ENCODE results near the gene GRIK3. TPM values are rescaled to one million over a fixed set of nuclear protein-coding genes. Genes with fewer than 3 reads are reported as not detected.

GRIK3 gene
- polyA plus RNA-seq, 1 donor (not counting 4 experiments of a cell fraction or from before 2014, with no cell fraction given) = not detected

DNA sequence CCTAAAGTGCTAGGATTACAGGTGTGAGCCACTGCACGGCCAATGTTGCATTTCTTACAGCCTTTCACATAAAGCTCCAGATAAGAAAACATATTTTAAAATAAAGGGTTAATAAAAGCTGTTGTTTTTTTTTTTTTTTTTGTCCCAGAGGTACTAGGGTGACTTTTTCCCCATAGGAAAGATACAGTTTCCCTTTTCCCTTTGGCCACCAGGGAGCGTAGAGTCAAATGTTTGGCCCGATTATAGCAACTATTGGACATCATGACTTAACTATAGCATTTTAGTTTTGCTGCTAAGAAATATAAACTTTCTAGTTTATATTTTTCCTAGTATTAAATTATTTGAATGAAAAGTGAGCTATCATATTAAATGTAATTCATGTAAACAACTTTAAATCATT lies 31.4 kb downstream of the GRIK3 start:
- Histone ChIP-seq H3K79me2 (ENCODE audit: control insufficient read depth, insufficient read depth, low read length) (no peaks in the 10 kb centered on the region), H3K4me3 (ENCODE audit: control insufficient read depth in 2 of 3, extremely low read depth in 1 of 3, insufficient read depth in 2 of 3, low read depth in 1 of 3, low read length in 3 of 3) (no peak overlapping the region), H3K27me3 (ENCODE audit: control insufficient read depth, extremely low read depth, insufficient read depth, low read length) (peaks cover 6% of the 10 kb centered on the region), H3K4me2 (ENCODE audit: control insufficient read depth, extremely low read depth, insufficient read depth, low read depth, low read length) (no peak overlapping the region), H4K20me1 (ENCODE audit: control insufficient read depth, extremely low read depth, insufficient read depth, low read length) (no peaks in the 10 kb centered on the region), H3K4me1 (ENCODE audit: control insufficient read depth, extremely low read depth, insufficient read depth, low read length) (no peaks in the 10 kb centered on the region), H3K36me3 (ENCODE audit: control insufficient read depth in 2 of 2, extremely low read depth in 1 of 2, insufficient read depth in 2 of 2, low read length in 2 of 2) (no peaks in the 10 kb centered on the region), H3K9me1 (ENCODE audit: control insufficient read depth, extremely low read depth, insufficient read depth, low read length) (no peaks in the 10 kb centered on the region), H3K9me3 (ENCODE audit: control insufficient read depth, low read depth, low read length) (no peaks in the 10 kb centered on the region), H3K27ac (ENCODE audit: control insufficient read depth, insufficient read depth, low read length) (no peak overlapping the region), H3K9ac (ENCODE audit: control insufficient read depth, extremely low read depth, insufficient read depth, low read length) (no peak overlapping the region), H2AFZ (ENCODE audit: control insufficient read depth, low read length) (no peak overlapping the region)
- FAIRE-seq (no peak), DNase-seq (ENCODE audit: low read depth, low spot score) (no peak)
- dilution Hi-C loops (cut with MboI; ENCODE audit: extremely low pct_ligation_motif_present, low sequenced_read_pairs) = no loop called here
- no peak for TF ChIP-seq EZH2 (IDR thresholded peaks at IDR 0.05; ENCODE audit: low read length)
- TF ChIP-seq, protein P1, sequence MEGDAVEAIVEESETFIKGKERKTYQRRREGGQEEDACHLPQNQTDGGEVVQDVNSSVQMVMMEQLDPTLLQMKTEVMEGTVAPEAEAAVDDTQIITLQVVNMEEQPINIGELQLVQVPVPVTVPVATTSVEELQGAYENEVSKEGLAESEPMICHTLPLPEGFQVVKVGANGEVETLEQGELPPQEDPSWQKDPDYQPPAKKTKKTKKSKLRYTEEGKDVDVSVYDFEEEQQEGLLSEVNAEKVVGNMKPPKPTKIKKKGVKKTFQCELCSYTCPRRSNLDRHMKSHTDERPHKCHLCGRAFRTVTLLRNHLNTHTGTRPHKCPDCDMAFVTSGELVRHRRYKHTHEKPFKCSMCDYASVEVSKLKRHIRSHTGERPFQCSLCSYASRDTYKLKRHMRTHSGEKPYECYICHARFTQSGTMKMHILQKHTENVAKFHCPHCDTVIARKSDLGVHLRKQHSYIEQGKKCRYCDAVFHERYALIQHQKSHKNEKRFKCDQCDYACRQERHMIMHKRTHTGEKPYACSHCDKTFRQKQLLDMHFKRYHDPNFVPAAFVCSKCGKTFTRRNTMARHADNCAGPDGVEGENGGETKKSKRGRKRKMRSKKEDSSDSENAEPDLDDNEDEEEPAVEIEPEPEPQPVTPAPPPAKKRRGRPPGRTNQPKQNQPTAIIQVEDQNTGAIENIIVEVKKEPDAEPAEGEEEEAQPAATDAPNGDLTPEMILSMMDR (optimal IDR thresholded peaks at IDR 0.05 in 1 of 3, IDR thresholded peaks at IDR 0.05 in 1 of 3, conservative IDR thresholded peaks at IDR 0.05 in 1 of 3; ENCODE audit: extremely low read depth in 1 of 3, insufficient read depth in 2 of 3, low read length in 3 of 3) = no peak

DNA sequence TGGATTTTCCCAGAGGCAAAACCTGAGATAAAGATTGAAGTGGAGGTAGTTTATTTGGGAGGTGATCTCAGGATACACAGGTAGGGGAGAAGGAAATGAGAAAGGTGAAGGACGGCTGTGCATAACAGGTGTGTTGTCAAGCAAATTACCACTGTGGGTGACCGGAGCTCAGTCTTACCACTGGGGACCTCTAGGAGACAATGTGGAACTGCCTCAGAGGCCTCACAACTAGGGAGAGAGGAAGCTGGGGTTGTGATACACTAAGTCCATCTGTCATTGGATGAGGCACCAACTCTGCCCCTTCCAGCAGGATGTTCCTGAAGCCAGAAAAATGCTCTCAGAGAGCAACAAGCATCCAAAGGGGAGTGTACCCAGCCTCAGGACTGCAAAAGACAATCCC lies 32.6 kb downstream of the GRIK3 start:
- Histone ChIP-seq H2AFZ (ENCODE audit: control insufficient read depth, low read length) (no peak overlapping the region), H3K9me3 (ENCODE audit: control insufficient read depth, low read depth, low read length) (no peaks in the 10 kb centered on the region), H3K9me1 (ENCODE audit: control insufficient read depth, extremely low read depth, insufficient read depth, low read length) (no peaks in the 10 kb centered on the region), H3K79me2 (ENCODE audit: control insufficient read depth, insufficient read depth, low read length) (no peaks in the 10 kb centered on the region), H3K4me3 (ENCODE audit: control insufficient read depth in 2 of 3, extremely low read depth in 1 of 3, insufficient read depth in 2 of 3, low read depth in 1 of 3, low read length in 3 of 3) (no peak overlapping the region), H3K9ac (ENCODE audit: control insufficient read depth, extremely low read depth, insufficient read depth, low read length) (no peak overlapping the region), H3K4me1 (ENCODE audit: control insufficient read depth, extremely low read depth, insufficient read depth, low read length) (no peaks in the 10 kb centered on the region), H3K27me3 (ENCODE audit: control insufficient read depth, extremely low read depth, insufficient read depth, low read length) (peaks cover 6% of the 10 kb centered on the region), H3K4me2 (ENCODE audit: control insufficient read depth, extremely low read depth, insufficient read depth, low read depth, low read length) (no peak overlapping the region), H4K20me1 (ENCODE audit: control insufficient read depth, extremely low read depth, insufficient read depth, low read length) (no peaks in the 10 kb centered on the region), H3K36me3 (ENCODE audit: control insufficient read depth in 2 of 2, extremely low read depth in 1 of 2, insufficient read depth in 2 of 2, low read length in 2 of 2) (no peaks in the 10 kb centered on the region), H3K27ac (ENCODE audit: control insufficient read depth, insufficient read depth, low read length) (no peak overlapping the region)
- dilution Hi-C loops (cut with MboI; ENCODE audit: extremely low pct_ligation_motif_present, low sequenced_read_pairs) = no loop called here
- no peak for TF ChIP-seq EZH2 (IDR thresholded peaks at IDR 0.05; ENCODE audit: low read length)
- TF ChIP-seq, protein P1 (optimal IDR thresholded peaks at IDR 0.05 in 1 of 3, IDR thresholded peaks at IDR 0.05 in 1 of 3, conservative IDR thresholded peaks at IDR 0.05 in 1 of 3; ENCODE audit: extremely low read depth in 1 of 3, insufficient read depth in 2 of 3, low read length in 3 of 3) = no peak
- DNase-seq (ENCODE audit: low read depth, low spot score) (no peak), FAIRE-seq (no peak)
